ENCODE measurements around the gene PRICKLE1. TPM values are rescaled to one million over a fixed set of nuclear protein-coding genes. Genes with fewer than 3 reads are reported as not detected.
A peak's percentile ranks its signal among the peaks of the same experiment; 100 is the strongest.

PRICKLE1 gene
- polyA plus RNA-seq, 5 donors = 40.4 to 60.7 (median 51.8) TPM

GRCh38 chr12:42593874-42594273 lies 4.3 kb upstream of the PRICKLE1 start:
- DNase-seq = no peak

GRCh38 chr12:42590330-42590934 lies 886 bp upstream of the PRICKLE1 start:
- DNase-seq = peak in 1 of 2 donors; percentile 7

GRCh38 chr12:42588524-42589464 lies 752 bp downstream of the PRICKLE1 start:
- no peak for DNase-seq

GRCh38 chr12:42587601-42588523 lies 1.7 kb downstream of the PRICKLE1 start:
- no peak for DNase-seq

GRCh38 chr12:42586268-42586667 lies 3.3 kb downstream of the PRICKLE1 start:
- no peak for DNase-seq

GRCh38 chr12:42585841-42586216 lies 3.7 kb downstream of the PRICKLE1 start:
- DNase-seq = no peak

GRCh38 chr12:42585154-42585840 lies 4.2 kb downstream of the PRICKLE1 start:
- DNase-seq = no peak

- DNase-seq = peak in 1 of 2 donors; percentile 58
Measured at GRCh38 chr12:42584651-42585111, 4.9 kb downstream of the PRICKLE1 start.

- no peak for DNase-seq
Measured at GRCh38 chr12:42583016-42583415, 6.5 kb downstream of the PRICKLE1 start.

- DNase-seq = no peak
Measured at GRCh38 chr12:42582498-42582897, 7.0 kb downstream of the PRICKLE1 start.

- no peak for DNase-seq
Measured at GRCh38 chr12:42582050-42582449, 7.5 kb downstream of the PRICKLE1 start.

- no peak for DNase-seq
Measured at GRCh38 chr12:42576374-42576773, 13.2 kb downstream of the PRICKLE1 start.

GRCh38 chr12:42575717-42576116 lies 13.8 kb downstream of the PRICKLE1 start:
- DNase-seq = no peak

GRCh38 chr12:42574851-42575266 lies 14.7 kb downstream of the PRICKLE1 start:
- DNase-seq = no peak

- DNase-seq = no peak
Measured at GRCh38 chr12:42571327-42572009, 18.1 kb downstream of the PRICKLE1 start.

GRCh38 chr12:42570076-42570475 lies 19.5 kb downstream of the PRICKLE1 start:
- no peak for DNase-seq

GRCh38 chr12:42568952-42569915 lies 20.3 kb downstream of the PRICKLE1 start:
- DNase-seq = no peak

- DNase-seq = no peak
Measured at GRCh38 chr12:42565633-42566032, 23.9 kb downstream of the PRICKLE1 start.

GRCh38 chr12:42564996-42565395 lies 24.6 kb downstream of the PRICKLE1 start:
- no peak for DNase-seq
